ENCODE results near the gene TEX35. TPM values are rescaled to one million over a fixed set of nuclear protein-coding genes. Genes with fewer than 3 reads are reported as not detected.
"Not testable (repeated sequence)": the region's sequence is repeated elsewhere in the genome, so short reads cannot be mapped to it uniquely, and the experiment has no call there.

TEX35 gene
- total RNA-seq, 3 donors from 2014 or later: not detected

- H3K4me1 Mint-ChIP-seq (ENCODE audit: low read depth); DNase-seq; ATAC-seq; H3K36me3 Mint-ChIP-seq (ENCODE audit: insufficient read depth); H3K4me3 Mint-ChIP-seq; H3K27me3 Mint-ChIP-seq (ENCODE audit: low read depth); H3K9me3 Mint-ChIP-seq: not testable (repeated sequence)
Measured at GRCh38 chr1:178554351-178554750, 41.4 kb downstream of the TEX35 start.

DNA sequence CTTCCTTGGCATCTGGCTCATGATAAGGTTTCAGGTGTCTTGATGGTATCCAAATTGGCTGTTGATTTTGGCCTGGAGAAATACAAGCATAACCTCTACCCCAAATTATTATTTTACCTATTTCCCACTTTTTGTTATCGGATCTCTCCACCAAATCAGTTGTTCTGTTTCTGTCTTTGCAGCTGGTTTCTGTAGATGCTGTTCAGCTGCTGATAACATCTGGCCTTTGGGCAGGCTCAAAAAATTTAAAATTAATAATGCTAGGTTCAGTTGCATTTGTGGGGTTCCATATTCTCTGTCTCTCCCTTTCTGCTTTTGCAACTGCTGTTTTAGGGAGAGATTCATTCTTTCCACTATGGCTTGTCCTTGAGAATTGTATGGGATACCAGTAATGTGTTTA, 42.7 kb downstream of the TEX35 start:
- H3K27me3 Mint-ChIP-seq (ENCODE audit: low read depth); H3K9me3 Mint-ChIP-seq; H3K4me1 Mint-ChIP-seq (ENCODE audit: low read depth); ATAC-seq; DNase-seq; H3K4me3 Mint-ChIP-seq; H3K36me3 Mint-ChIP-seq (ENCODE audit: insufficient read depth): not testable (repeated sequence)

GRCh38 chr1:178558816-178559215, 45.9 kb downstream of the TEX35 start:
- DNase-seq; H3K36me3 Mint-ChIP-seq (ENCODE audit: insufficient read depth); H3K27me3 Mint-ChIP-seq (ENCODE audit: low read depth): not testable (repeated sequence)

DNA sequence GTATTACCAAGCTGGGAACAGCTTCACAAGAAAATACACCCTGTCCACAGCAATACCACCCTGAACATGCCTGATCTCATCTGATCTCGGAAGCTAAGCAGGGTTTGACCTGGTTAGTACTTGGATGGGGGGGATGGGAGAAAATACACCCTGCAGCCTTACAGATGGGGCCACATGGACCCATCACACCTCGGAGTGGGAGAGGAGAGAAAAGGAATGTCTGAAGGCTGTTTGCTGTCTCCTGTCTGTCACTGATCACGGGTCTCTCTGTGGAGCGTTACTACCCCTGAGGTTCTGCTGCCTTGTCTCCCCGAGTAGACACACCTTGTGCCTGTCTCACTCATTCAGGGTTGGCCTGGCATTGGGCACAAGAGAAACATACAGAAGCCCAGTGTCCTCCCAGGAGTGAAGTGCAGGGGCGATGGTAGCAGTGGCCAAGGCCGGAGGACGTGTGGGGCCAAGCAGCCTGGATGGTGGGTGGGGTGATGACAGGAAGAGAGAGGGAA, 48.0 kb downstream of the TEX35 start:
- H3K36me3 Mint-ChIP-seq (ENCODE audit: insufficient read depth): no peaks in the 10 kb centered on the region

More at GRCh38 chr1:178558816-178559215, 45.9 kb downstream of the TEX35 start:
- not testable (repeated sequence) for H3K4me3 Mint-ChIP-seq; H3K4me1 Mint-ChIP-seq (ENCODE audit: low read depth); H3K9me3 Mint-ChIP-seq; ATAC-seq

GRCh38 chr1:178563099-178563820, 50.4 kb downstream of the TEX35 start:
- Mint-ChIP-seq H3K9me3 (no peaks in the 10 kb centered on the region), H3K4me3 (no peak overlapping the region), H3K27me3 (ENCODE audit: low read depth) (peaks cover 3% of the 10 kb centered on the region), H3K4me1 (ENCODE audit: low read depth) (no peaks in the 10 kb centered on the region), H3K36me3 (ENCODE audit: insufficient read depth) (no peaks in the 10 kb centered on the region)
- ATAC-seq: no peak
- DNase-seq: no peak

More for the DNA sequence above, 48.0 kb downstream of the TEX35 start:
- Mint-ChIP-seq H3K27me3 (ENCODE audit: low read depth) (peaks cover 3% of the 10 kb centered on the region), H3K4me3 (no peak overlapping the region), H3K9me3 (no peaks in the 10 kb centered on the region), H3K4me1 (ENCODE audit: low read depth) (no peaks in the 10 kb centered on the region)
- ATAC-seq (no peak), DNase-seq (no peak)

DNA sequence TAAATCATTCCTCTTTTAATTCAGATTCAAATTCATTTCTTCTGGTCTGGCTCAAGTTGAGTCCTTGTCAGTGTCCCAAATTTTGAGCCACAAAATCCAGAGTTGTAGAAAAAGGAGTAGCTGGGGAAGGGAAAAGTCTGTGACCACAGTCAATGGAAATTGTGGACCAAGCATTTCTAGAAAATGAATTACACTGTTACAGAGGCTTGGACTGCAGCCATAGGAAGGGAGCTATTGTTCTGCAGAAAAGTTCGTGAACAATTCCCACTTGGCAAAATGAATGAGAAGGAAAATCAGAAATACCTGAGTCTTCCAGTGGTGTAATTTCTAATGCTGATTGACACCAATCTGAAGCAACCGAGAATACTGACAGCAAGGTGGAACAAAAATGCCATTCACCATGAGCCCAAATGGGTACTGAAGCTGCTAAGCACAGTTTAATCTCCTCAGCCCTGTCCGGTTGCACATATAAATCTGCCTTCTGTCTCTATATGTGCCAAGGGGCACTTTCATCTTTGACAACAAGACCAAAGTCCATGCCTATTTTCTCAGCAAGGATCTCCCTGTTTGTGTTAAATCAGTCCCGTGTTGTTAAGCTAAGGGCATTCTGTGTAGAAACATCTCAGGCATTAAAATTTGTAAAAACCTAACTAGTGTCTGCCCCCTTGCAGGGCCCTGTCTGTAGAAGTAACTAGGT, 51.3 kb downstream of the TEX35 start:
- DNase-seq: no peak
- no peaks in the 10 kb centered on the region for H3K36me3 Mint-ChIP-seq (ENCODE audit: insufficient read depth)
- H3K9me3 Mint-ChIP-seq: no peaks in the 10 kb centered on the region
- H3K27me3 Mint-ChIP-seq (ENCODE audit: low read depth): peaks cover 3% of the 10 kb centered on the region
- H3K4me1 Mint-ChIP-seq (ENCODE audit: low read depth): no peaks in the 10 kb centered on the region
- no peak for ATAC-seq
- no peak overlapping the region for H3K4me3 Mint-ChIP-seq

DNA sequence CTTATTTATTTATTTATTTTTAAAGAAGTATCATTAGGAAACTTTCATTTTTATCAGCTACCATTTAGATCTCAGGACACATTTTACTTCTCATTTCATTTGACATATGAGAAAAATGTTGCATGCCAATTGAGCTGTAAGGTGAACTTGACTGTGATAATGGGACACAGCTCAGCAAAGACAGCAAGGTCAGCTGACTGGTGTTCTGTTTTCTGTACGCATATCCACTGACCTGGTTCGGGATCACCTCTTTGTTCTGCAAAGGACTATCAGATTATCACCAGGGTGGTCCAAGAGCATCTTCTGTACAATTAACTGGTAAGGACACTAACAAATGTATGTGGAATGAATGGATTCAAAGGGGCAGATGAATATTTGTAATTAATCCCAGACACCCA, 51.9 kb downstream of the TEX35 start:
- no peaks in the 10 kb centered on the region for H3K9me3 Mint-ChIP-seq
- no peaks in the 10 kb centered on the region for H3K36me3 Mint-ChIP-seq (ENCODE audit: insufficient read depth)
- ATAC-seq: no peak
- no peaks in the 10 kb centered on the region for H3K4me1 Mint-ChIP-seq (ENCODE audit: low read depth)
- H3K27me3 Mint-ChIP-seq (ENCODE audit: low read depth): peaks cover 3% of the 10 kb centered on the region
- H3K4me3 Mint-ChIP-seq: no peak overlapping the region
- DNase-seq: no peak

GRCh38 chr1:178565586-178565985, 52.7 kb downstream of the TEX35 start:
- H3K27me3 Mint-ChIP-seq (ENCODE audit: low read depth): peaks cover 3% of the 10 kb centered on the region
- DNase-seq (no peak), ATAC-seq (no peak)
- H3K4me1 Mint-ChIP-seq (ENCODE audit: low read depth): no peaks in the 10 kb centered on the region
- no peak overlapping the region for H3K4me3 Mint-ChIP-seq
- no peaks in the 10 kb centered on the region for H3K9me3 Mint-ChIP-seq
- no peaks in the 10 kb centered on the region for H3K36me3 Mint-ChIP-seq (ENCODE audit: insufficient read depth)

GRCh38 chr1:178566187-178566586, 53.3 kb downstream of the TEX35 start:
- Mint-ChIP-seq H3K36me3 (ENCODE audit: insufficient read depth) (no peaks in the 10 kb centered on the region), H3K4me3 (no peak overlapping the region), H3K4me1 (ENCODE audit: low read depth) (no peaks in the 10 kb centered on the region), H3K9me3 (no peaks in the 10 kb centered on the region), H3K27me3 (ENCODE audit: low read depth) (peaks cover 3% of the 10 kb centered on the region)
- DNase-seq (no peak), ATAC-seq (peak; percentile 43 to 46)

DNA sequence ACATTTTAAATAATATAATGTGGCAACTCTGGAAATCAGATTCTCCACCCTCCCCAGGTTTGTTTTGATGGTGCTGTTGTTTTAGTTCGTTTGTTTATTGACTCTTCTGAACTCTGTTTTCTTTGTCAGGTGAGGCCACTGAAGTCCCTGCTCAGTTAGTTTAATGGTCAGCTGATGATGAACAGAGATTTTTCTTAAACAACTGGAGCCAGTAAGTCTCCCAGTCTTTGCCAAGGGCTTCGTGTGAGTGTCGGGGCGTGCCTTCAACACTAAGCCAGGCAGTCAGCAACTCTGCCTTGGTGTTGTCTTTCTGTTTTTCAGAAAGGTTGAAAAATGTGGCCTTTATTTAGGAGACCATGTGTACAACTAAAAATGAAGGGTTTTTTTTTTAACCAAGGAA, 58.9 kb downstream of the TEX35 start:
- no peaks in the 10 kb centered on the region for H3K9me3 Mint-ChIP-seq

More for the DNA sequence above, 58.9 kb downstream of the TEX35 start:
- Mint-ChIP-seq H3K36me3 (ENCODE audit: insufficient read depth) (no peaks in the 10 kb centered on the region), H3K27me3 (ENCODE audit: low read depth) (peaks cover 5% of the 10 kb centered on the region), H3K4me3 (no peak overlapping the region), H3K4me1 (ENCODE audit: low read depth) (no peaks in the 10 kb centered on the region)
- no peak for DNase-seq
- no peak for ATAC-seq

Other genes with a start within 250 kb of the TEX35 start
- gene CLEC20A, start 16.1 kb upstream of the TEX35 start, total RNA-seq: not detected
- 1 to 10 TPM; 1.1 to 2.2 (median 1.8) TPM for gene RALGPS2, start 212.1 kb downstream of the TEX35 start, total RNA-seq

Measured in activated T-cell treated with anti-CD3 and anti-CD28 coated beads, Interleukin-2, amount 50 U/mL, for 4 hours (primary cell).